Measurements from ENCODE around the gene NFIC.

The NFIC gene

GRCh38 chr19:3493651-3494050 is 127.3 kb downstream of the NFIC start:
- Histone ChIP-seq H3K27me3 (ENCODE audit: insufficient read depth, low read length) (no peaks in the 10 kb centered on the region), H3K4me1 (ENCODE audit: insufficient read depth, low read length) (no peaks in the 10 kb centered on the region), H3K9ac (ENCODE audit: low read depth, low read length) (no peak overlapping the region), H3K36me3 (ENCODE audit: insufficient read depth, low read length) (peaks cover 54% of the 10 kb centered on the region), H3K4me3 (ENCODE audit: low read length) (no peak overlapping the region), H3K27ac (ENCODE audit: low read depth, low read length) (no peak overlapping the region), H3K9me3 (ENCODE audit: insufficient read depth, low read depth, low read length) (no peaks in the 10 kb centered on the region)
- WGBS = 95% methylated on average over 14 of the region's 14 CpGs

GRCh38 chr19:3494051-3494450 is 127.7 kb downstream of the NFIC start:
- no peak overlapping the region for H3K9ac ChIP-seq (ENCODE audit: low read depth, low read length)
- H3K36me3 ChIP-seq (ENCODE audit: insufficient read depth, low read length) = peaks cover 54% of the 10 kb centered on the region
- H3K27ac ChIP-seq (ENCODE audit: low read depth, low read length) = no peak overlapping the region
- 86% methylated on average over 15 of the region's 15 CpGs for WGBS
- no peak overlapping the region for H3K4me3 ChIP-seq (ENCODE audit: low read length)
- H3K27me3 ChIP-seq (ENCODE audit: insufficient read depth, low read length) = no peaks in the 10 kb centered on the region
- no peaks in the 10 kb centered on the region for H3K9me3 ChIP-seq (ENCODE audit: insufficient read depth, low read depth, low read length)
- H3K4me1 ChIP-seq (ENCODE audit: insufficient read depth, low read length) = no peaks in the 10 kb centered on the region

- H3K36me3 ChIP-seq (ENCODE audit: insufficient read depth, low read length) = peaks cover 54% of the 10 kb centered on the region
- H3K9ac ChIP-seq (ENCODE audit: low read depth, low read length) = no peak overlapping the region
- 95% methylated on average over 18 of the region's 18 CpGs for WGBS
- no peaks in the 10 kb centered on the region for H3K4me1 ChIP-seq (ENCODE audit: insufficient read depth, low read length)
- no peaks in the 10 kb centered on the region for H3K9me3 ChIP-seq (ENCODE audit: insufficient read depth, low read depth, low read length)
- no peak overlapping the region for H3K27ac ChIP-seq (ENCODE audit: low read depth, low read length)
- no peak overlapping the region for H3K4me3 ChIP-seq (ENCODE audit: low read length)
- no peaks in the 10 kb centered on the region for H3K27me3 ChIP-seq (ENCODE audit: insufficient read depth, low read length)
Observed at GRCh38 chr19:3494559-3494958, 128.2 kb downstream of the NFIC start.

- Histone ChIP-seq H3K4me1 (ENCODE audit: insufficient read depth, low read length) (no peaks in the 10 kb centered on the region; the same call in 1 of the 2 replicates), H3K9ac (ENCODE audit: low read depth, low read length) (no peak overlapping the region), H3K27ac (ENCODE audit: low read depth, low read length) (no peak overlapping the region), H3K4me3 (ENCODE audit: low read length) (no peak overlapping the region), H3K9me3 (ENCODE audit: insufficient read depth, low read depth, low read length) (no peaks in the 10 kb centered on the region), H3K27me3 (ENCODE audit: insufficient read depth, low read length) (no peaks in the 10 kb centered on the region), H3K36me3 (ENCODE audit: insufficient read depth, low read length) (peaks cover 48% of the 10 kb centered on the region)
- WGBS = 96% methylated on average over 32 of the region's 32 CpGs
Observed at GRCh38 chr19:3496392-3497273, 130.2 kb downstream of the NFIC start.

GRCh38 chr19:3497757-3498520 is 131.6 kb downstream of the NFIC start:
- H3K4me1 ChIP-seq (ENCODE audit: insufficient read depth, low read length) = no peaks in the 10 kb centered on the region; the same call in 1 of the 2 replicates
- 96% methylated on average over 5 of the region's 5 CpGs for WGBS
- H3K9me3 ChIP-seq (ENCODE audit: insufficient read depth, low read depth, low read length) = no peaks in the 10 kb centered on the region
- H3K9ac ChIP-seq (ENCODE audit: low read depth, low read length) = no peak overlapping the region
- no peaks in the 10 kb centered on the region for H3K27me3 ChIP-seq (ENCODE audit: insufficient read depth, low read length)
- peaks cover 37% of the 10 kb centered on the region for H3K36me3 ChIP-seq (ENCODE audit: insufficient read depth, low read length)
- H3K4me3 ChIP-seq (ENCODE audit: low read length) = no peak overlapping the region
- no peak overlapping the region for H3K27ac ChIP-seq (ENCODE audit: low read depth, low read length)

GRCh38 chr19:3499738-3500428 is 133.5 kb downstream of the NFIC start:
- peak overlapping the region; percentile 98 for H3K9ac ChIP-seq (ENCODE audit: low read depth, low read length)
- no peaks in the 10 kb centered on the region; the same call in 1 of the 2 replicates for H3K4me1 ChIP-seq (ENCODE audit: insufficient read depth, low read length)
- no peaks in the 10 kb centered on the region for H3K27me3 ChIP-seq (ENCODE audit: insufficient read depth, low read length)
- peaks cover 24% of the 10 kb centered on the region for H3K36me3 ChIP-seq (ENCODE audit: insufficient read depth, low read length)
- H3K27ac ChIP-seq (ENCODE audit: low read depth, low read length) = peak overlapping the region; percentile 97
- peak overlapping the region; percentile 96 for H3K4me3 ChIP-seq (ENCODE audit: low read length)
- H3K9me3 ChIP-seq (ENCODE audit: insufficient read depth, low read depth, low read length) = no peaks in the 10 kb centered on the region
- 27% methylated on average over 18 of the region's 18 CpGs for WGBS

GRCh38 chr19:3500429-3501101 is 134.2 kb downstream of the NFIC start, which contains the start of gene DOHH:
Gene DOHH, minus strand, starts transcription at chr19:3500674. Its CDS starts 3,860 bp downstream, at chr19:3496814.
- peak within 1 kb of the TSS; percentile 96 for H3K4me3 ChIP-seq (ENCODE audit: low read length)
- peak within 1 kb of the TSS; percentile 97 for H3K27ac ChIP-seq (ENCODE audit: low read depth, low read length)
- WGBS = under 1% methylated on average over 52 of the region's 52 CpGs
- H3K9me3 ChIP-seq (ENCODE audit: insufficient read depth, low read depth, low read length) = no peaks in the 10 kb centered on the region
- peak within 1 kb of the TSS; percentile 98 for H3K9ac ChIP-seq (ENCODE audit: low read depth, low read length)
- H3K4me1 ChIP-seq (ENCODE audit: insufficient read depth, low read length) = no peaks in the 10 kb centered on the region; the same call in 1 of the 2 replicates
- no peaks in the 10 kb centered on the region for H3K27me3 ChIP-seq (ENCODE audit: insufficient read depth, low read length)
- H3K36me3 ChIP-seq (ENCODE audit: insufficient read depth, low read length) = peaks cover 19% of the 10 kb centered on the region

GRCh38 chr19:3501780-3502179 is 135.4 kb downstream of the NFIC start:
- Histone ChIP-seq H3K4me1 (ENCODE audit: insufficient read depth, low read length) (no peaks in the 10 kb centered on the region; the same call in 1 of the 2 replicates), H3K27me3 (ENCODE audit: insufficient read depth, low read length) (no peaks in the 10 kb centered on the region), H3K4me3 (ENCODE audit: low read length) (no peak overlapping the region), H3K27ac (ENCODE audit: low read depth, low read length) (no peak overlapping the region), H3K36me3 (ENCODE audit: insufficient read depth, low read length) (peaks cover 7% of the 10 kb centered on the region), H3K9ac (ENCODE audit: low read depth, low read length) (no peak overlapping the region), H3K9me3 (ENCODE audit: insufficient read depth, low read depth, low read length) (no peaks in the 10 kb centered on the region)
- WGBS = 95% methylated on average over 3 of the region's 3 CpGs

- Histone ChIP-seq H3K4me3 (ENCODE audit: low read length) (no peak overlapping the region), H3K27ac (ENCODE audit: low read depth, low read length) (no peak overlapping the region), H3K4me1 (ENCODE audit: insufficient read depth, low read length) (peaks cover 2% of the 10 kb centered on the region; the same call in 1 of the 2 replicates), H3K36me3 (ENCODE audit: insufficient read depth, low read length) (no peaks in the 10 kb centered on the region), H3K9ac (ENCODE audit: low read depth, low read length) (no peak overlapping the region), H3K27me3 (ENCODE audit: insufficient read depth, low read length) (no peaks in the 10 kb centered on the region), H3K9me3 (ENCODE audit: insufficient read depth, low read depth, low read length) (no peaks in the 10 kb centered on the region)
- WGBS = 91% methylated on average over 13 of the region's 13 CpGs
Observed at GRCh38 chr19:3503036-3503572, 136.7 kb downstream of the NFIC start.

- Histone ChIP-seq H3K9ac (ENCODE audit: low read depth, low read length) (no peak overlapping the region), H3K4me1 (ENCODE audit: insufficient read depth, low read length) (peaks cover 2% of the 10 kb centered on the region; the same call in 1 of the 2 replicates), H3K27ac (ENCODE audit: low read depth, low read length) (no peak overlapping the region), H3K4me3 (ENCODE audit: low read length) (no peak overlapping the region), H3K9me3 (ENCODE audit: insufficient read depth, low read depth, low read length) (no peaks in the 10 kb centered on the region), H3K36me3 (ENCODE audit: insufficient read depth, low read length) (peaks cover 9% of the 10 kb centered on the region; the same call in 1 of the 2 replicates), H3K27me3 (ENCODE audit: insufficient read depth, low read length) (no peaks in the 10 kb centered on the region)
- WGBS = 93% methylated on average over 5 of the region's 5 CpGs
Observed at GRCh38 chr19:3504735-3505134, 138.4 kb downstream of the NFIC start.
